A549 (cell line): ENCODE measurements around the gene THOC2. TPM values are rescaled to one million over a fixed set of nuclear protein-coding genes. Genes with fewer than 3 reads are reported as not detected.
"Not testable (repeated sequence)": the region's sequence is repeated elsewhere in the genome, so short reads cannot be mapped to it uniquely, and the experiment has no call there.

ENCODE experiments used
- ATAC-seq, 2 experiments: fragments of 200-7000 bp in 1 of 2; fragments of >200 bp in 1 of 2; cut with Nextera tagmentation in 1 of 2; cut with Tn5 transposase in 1 of 2; 3 replicates each; pipeline versions ENCODE4 v1.8.0 to v1.9.1; 2018 to 2020; ENCODE audit warnings: mild to moderate bottlenecking in 1 of 2, moderate library complexity in 1 of 2
- CTCF ChIA-PET: fragments of 300-600 bp; sonication (Branson Sonifier 250); formaldehyde crosslinking; extraction: SDS; loops from one replicate; lab custom pipeline; 2021; ENCODE audit warnings: antibody characterized with exemption, inconsistent platforms; lab: Yijun Ruan, JAX
- POLR2A ChIA-PET: fragments of 350-600 bp; formaldehyde crosslinking; extraction: SDS; loops from one replicate; lab custom pipeline; 2021; ENCODE audit warnings: antibody characterized with exemption, inconsistent platforms; lab: Yijun Ruan, JAX
- DNase-seq, 2 experiments: peaks; one replicate each; pipeline versions ENCODE4 v3.0.0 to v3.0.0-alpha.2; 2011 to 2016; ENCODE audit warnings: low read depth in 1 of 2, low spot score in 1 of 2
- FAIRE-seq: peaks from 2 replicates; lab custom pipeline; 2011; peaks lifted over from hg19 to GRCh38; lab: Jason Lieb, UNC
- H3K27ac ChIP-seq, 2 experiments: fragments of >200 bp; sonication (Bioruptor Twin); formaldehyde crosslinking; 3 replicates each; pipeline ENCODE4 v1.5.1; 2016 to 2017
- H3K4me1 ChIP-seq: fragments of >200 bp; sonication (Bioruptor Twin); formaldehyde crosslinking; 3 replicates; pipeline ENCODE4 v1.6.1; 2016
- H3K4me2 ChIP-seq: fragments of >200 bp; sonication (Bioruptor Twin); formaldehyde crosslinking; 3 replicates; pipeline ENCODE4 v1.6.1; 2016
- H3K4me3 ChIP-seq: fragments of >200 bp; sonication (Bioruptor Twin); formaldehyde crosslinking; 3 replicates; pipeline ENCODE4 v1.5.1; 2016
- H3K9me3 ChIP-seq: fragments of >200 bp; sonication (Bioruptor Twin); formaldehyde crosslinking; 3 replicates; pipeline ENCODE4 v1.6.1; 2016
- ATOH8 ChIP-seq: fragments of 250-450 bp; sonication (Bioruptor Pico); IDR thresholded peaks from 2 replicates; pipeline ENCODE4 v1.5.0; 2020; ENCODE audit warnings: low read depth, mild to moderate bottlenecking, moderate library complexity
- BCL3 ChIP-seq: fragments of >200 bp; sonication (Bioruptor Twin); formaldehyde crosslinking; IDR thresholded peaks from 3 replicates; pipeline ENCODE4 v1.6.1; 2016
- BHLHE40 ChIP-seq: IDR thresholded peaks from 2 replicates; pipeline ENCODE4 v1.6.1; 2012; ENCODE audit warnings: low read depth, low read length, inconsistent platforms
- CBX2 ChIP-seq: fragments of 200-600 bp; sonication (generic); IDR thresholded peaks from 2 replicates; pipeline ENCODE4 v1.6.1; 2016; ENCODE audit warnings: low read depth, mild to moderate bottlenecking, borderline replicate concordance
- CHD4 ChIP-seq: fragments of 200-600 bp; sonication (generic); IDR thresholded peaks from 2 replicates; pipeline ENCODE4 v1.6.1; 2016; ENCODE audit warnings: antibody characterized with exemption, mild to moderate bottlenecking, borderline replicate concordance
- E2F6 ChIP-seq: IDR thresholded peaks from 2 replicates; pipeline ENCODE4 v1.6.1; 2012; ENCODE audit warnings: low read depth, borderline replicate concordance
- EHF ChIP-seq: fragments of 250-450 bp; sonication (Bioruptor Pico); IDR thresholded peaks from 2 replicates; pipeline ENCODE4 v1.5.0; 2020; ENCODE audit warnings: mild to moderate bottlenecking
- ELK1 ChIP-seq: fragments of 150-350 bp; IDR thresholded peaks from 2 replicates; pipeline ENCODE4 v1.6.1; 2014; ENCODE audit warnings: low read depth, mild to moderate bottlenecking, low read length
- FOSL2 ChIP-seq, 2 experiments: fragments of 450-650 bp in 1 of 2; fragments of >200 bp in 1 of 2; sonication (Bioruptor Twin) in 1 of 2; formaldehyde crosslinking; IDR thresholded peaks; 2 replicates each; pipeline versions ENCODE4 v1.5.0 to v1.6.1; 2016 to 2020; ENCODE audit warnings: mild to moderate bottlenecking in 1 of 2, moderate library complexity in 1 of 2
- FOXS1 ChIP-seq: fragments of 250-450 bp; sonication (Bioruptor Pico); IDR thresholded peaks from 2 replicates; pipeline ENCODE4 v1.5.0; 2020; ENCODE audit warnings: mild to moderate bottlenecking, moderate library complexity
- HES2 ChIP-seq: fragments of >200 bp; sonication (Bioruptor Twin); formaldehyde crosslinking; IDR thresholded peaks from 2 replicates; pipeline ENCODE4 v1.6.1; 2016
- HEYL ChIP-seq: fragments of 250-450 bp; sonication (Bioruptor Pico); IDR thresholded peaks from 2 replicates; pipeline ENCODE4 v1.8.0; 2021; ENCODE audit warnings: mild to moderate bottlenecking, moderate library complexity
- JUNB ChIP-seq: fragments of >200 bp; sonication (Bioruptor Twin); formaldehyde crosslinking; IDR thresholded peaks from 2 replicates; pipeline ENCODE4 v1.6.1; 2016
- MAX ChIP-seq: IDR thresholded peaks from 2 replicates; pipeline ENCODE4 v1.6.1; 2012
- MAZ ChIP-seq: fragments of 150-350 bp; IDR thresholded peaks from 2 replicates; pipeline ENCODE4 v1.6.1; 2014; ENCODE audit warnings: antibody characterized with exemption, low read depth, low read length, borderline replicate concordance
- NR3C1 ChIP-seq: fragments of >200 bp; sonication (Bioruptor Twin); formaldehyde crosslinking; IDR thresholded peaks from 3 replicates; pipeline ENCODE4 v1.6.1; 2017
- PBX3 ChIP-seq: IDR thresholded peaks from 2 replicates; pipeline ENCODE4 v1.6.1; 2012
- POLR2A ChIP-seq: IDR thresholded peaks from 2 replicates; pipeline ENCODE4 v1.6.1; 2012; ENCODE audit warnings: mild to moderate bottlenecking, low read length
- RAD21 ChIP-seq, 2 experiments: fragments of >200 bp in 1 of 2; sonication (Bioruptor Twin) in 1 of 2; formaldehyde crosslinking in 1 of 2; IDR thresholded peaks in 1 of 2; conservative IDR thresholded peaks in 1 of 2; 2 replicates in 1 of 2; 3 replicates in 1 of 2; pipeline ENCODE4 v1.6.1; 2012 to 2018; ENCODE audit warnings: inconsistent platforms in 1 of 2
- RARB ChIP-seq: fragments of 250-450 bp; sonication (Bioruptor Pico); IDR thresholded peaks from 2 replicates; pipeline ENCODE4 v1.8.0; 2021; ENCODE audit warnings: mild to moderate bottlenecking, moderate library complexity
- RFX5 ChIP-seq: fragments of 450-650 bp; IDR thresholded peaks from 2 replicates; pipeline ENCODE4 v1.7.1; 2014; ENCODE audit warnings: antibody characterized with exemption, mild to moderate bottlenecking, moderate library complexity
- SREBF2 ChIP-seq: fragments of 450-650 bp; IDR thresholded peaks from 2 replicates; pipeline ENCODE4 v1.6.1; 2014; ENCODE audit warnings: mild to moderate bottlenecking, moderate library complexity
- ZC3H11A ChIP-seq: fragments of 450-650 bp; IDR thresholded peaks from 2 replicates; pipeline ENCODE4 v1.6.1; 2014; ENCODE audit warnings: antibody characterized with exemption, mild to moderate bottlenecking
- ZNF302 ChIP-seq: fragments of 250-450 bp; sonication (Bioruptor Pico); IDR thresholded peaks from 2 replicates; pipeline ENCODE4 v1.9.0; 2021; ENCODE audit warnings: inconsistent platforms, mild to moderate bottlenecking, moderate library complexity
- ZSCAN20 ChIP-seq: fragments of 250-450 bp; sonication (Bioruptor Pico); IDR thresholded peaks from 2 replicates; pipeline ENCODE4 v1.8.0; 2022; ENCODE audit warnings: mild to moderate bottlenecking, moderate library complexity
- WGBS: methylation state at CpG from one replicate; pipeline ENCODE4 v1.1.6; 2017; ENCODE audit errors: missing lambda C conversion rate; 5-methylcytosine and 5-hydroxymethylcytosine counted together
- polyA plus RNA-seq, 4 experiments: library from polyadenylated mRNA; depleted of rRNA in 3 of 4; stranded (reverse); fragments of >200 nt; fragmentation: RNase III in 1 of 4; extraction: RNeasy Plus Mini Kit Qiagen cat#74134 plus additional on column Dnase treatment in 1 of 4; gene quantifications; 2 replicates in 3 of 4; 3 replicates in 1 of 4; pipeline ENCODE4 v1.2.3, GENCODE V29; 2011 to 2017

Gene THOC2
- polyA plus RNA-seq, 2 of the 4 experiments (the other 2 are of a cell fraction): 62.0 to 155 TPM

- Histone ChIP-seq H3K4me2 (no peak overlapping the region), H3K4me3 (no peak overlapping the region)
- no peak for DNase-seq
- 54% methylated on average over 3 of the region's 3 CpGs for WGBS
- TF ChIP-seq CBX2: no peak
- no peak for TF ChIP-seq ZNF302 (CRISPR knock-in tag)
- TF ChIP-seq CHD4: no peak
- no peak for TF ChIP-seq ELK1
- no peak for TF ChIP-seq POLR2A
- no peak for TF ChIP-seq FOSL2 (IDR thresholded peaks at IDR 0.05)
- no peak for TF ChIP-seq FOSL2 (CRISPR knock-in tag; IDR thresholded peaks at IDR 0.05)
- TF ChIP-seq MAZ: no peak
- no peak for TF ChIP-seq BHLHE40
- TF ChIP-seq ATOH8 (CRISPR knock-in tag): no peak
- no peak for TF ChIP-seq HES2
- TF ChIP-seq ZC3H11A: no peak
- no peak for TF ChIP-seq BCL3
- TF ChIP-seq, all 56 proteins: peak for 0
- H3K4me1 ChIP-seq: peaks cover 32% of the 10 kb centered on the region; the same call in 2 of the 3 replicates
- no peaks in the 10 kb centered on the region for H3K9me3 ChIP-seq
- FAIRE-seq (no peak), ATAC-seq (no peak)
- POLR2A ChIA-PET: no interaction called here
- H3K27ac ChIP-seq: no peak overlapping the region
- CTCF ChIA-PET: interaction anchor here (0.9 kb wide), 2 partner anchors 21 to 50 kb away, joined by 3 read pairs; no protein-coding TSS in a partner anchor
These were observed 4.8 kb downstream of the THOC2 start for GRCh38 chrX:123728016-123728415.

GRCh38 chrX:123722193-123722592, 10.7 kb downstream of the THOC2 start:
- CTCF ChIA-PET, H3K4me3 ChIP-seq, H3K27ac ChIP-seq, FAIRE-seq, H3K9me3 ChIP-seq, POLR2A ChIA-PET, H3K4me2 ChIP-seq, DNase-seq, ATAC-seq: not testable (repeated sequence)
- peaks cover 19% of the 10 kb centered on the region for H3K4me1 ChIP-seq
- 100% methylated on average over 1 of the region's 1 CpG for WGBS

- DNase-seq: peak in 1 of 2 experiments; percentile 42
- POLR2A ChIA-PET: interaction anchor here (0.7 to 2.3 kb wide), 2 partner anchors 12 to 57 kb away, joined by 3 to 7 read pairs; partner anchors contain the start of gene THOC2
- TF ChIP-seq MAZ (no peak), SREBF2 (no peak), FOXS1 (CRISPR knock-in tag) (no peak), RAD21 (conservative IDR thresholded peaks at IDR 0.05 in 1 of 2, IDR thresholded peaks at IDR 0.05 in 1 of 2) (no peak), ZSCAN20 (CRISPR knock-in tag) (no peak), PBX3 (no peak), EHF (CRISPR knock-in tag) (no peak), RFX5 (no peak), E2F6 (no peak), NR3C1 (no peak), HEYL (CRISPR knock-in tag) (no peak), RARB (CRISPR knock-in tag) (no peak), MAX (no peak), JUNB (no peak)
These were observed 12.4 kb downstream of the THOC2 start for GRCh38 chrX:123720486-123720885.

More at GRCh38 chrX:123720486-123720885, 12.4 kb downstream of the THOC2 start:
- CTCF ChIA-PET: interaction anchor here (1.2 kb wide), 1 partner anchor 12 kb away, joined by 4 read pairs; the partner anchor contains the start of gene THOC2
- Histone ChIP-seq H3K27ac (peak overlapping the region in 1 of 2 experiments; percentile 31; a peak in 1 of 6 replicates), H3K9me3 (no peaks in the 10 kb centered on the region), H3K4me2 (peak overlapping the region; percentile 65), H3K4me1 (peaks cover 16% of the 10 kb centered on the region), H3K4me3 (no peak overlapping the region)
- WGBS: 10% methylated on average over 2 of the region's 2 CpGs
- ATAC-seq: peak in 1 of 2 experiments; percentile 77; a peak in 3 of 6 replicates
- peak; percentile 36 for FAIRE-seq
